KBM-7 (cell line): ENCODE measurements around the gene NINJ2.

Experiments used
- DNase-seq: peaks from one replicate; pipeline ENCODE4 v3.0.0-alpha.2; 2015
- in situ Hi-C: fragments of 300-500 bp; cut with MboI; formaldehyde crosslinking; loops from 2 replicates; pipeline ENCODE4 v1.14.3; 2020; ENCODE audit warnings: low sequenced_read_pairs, low pct_unique_long_range_greater_than_20kb, mixed read lengths

NINJ2 gene

DNA sequence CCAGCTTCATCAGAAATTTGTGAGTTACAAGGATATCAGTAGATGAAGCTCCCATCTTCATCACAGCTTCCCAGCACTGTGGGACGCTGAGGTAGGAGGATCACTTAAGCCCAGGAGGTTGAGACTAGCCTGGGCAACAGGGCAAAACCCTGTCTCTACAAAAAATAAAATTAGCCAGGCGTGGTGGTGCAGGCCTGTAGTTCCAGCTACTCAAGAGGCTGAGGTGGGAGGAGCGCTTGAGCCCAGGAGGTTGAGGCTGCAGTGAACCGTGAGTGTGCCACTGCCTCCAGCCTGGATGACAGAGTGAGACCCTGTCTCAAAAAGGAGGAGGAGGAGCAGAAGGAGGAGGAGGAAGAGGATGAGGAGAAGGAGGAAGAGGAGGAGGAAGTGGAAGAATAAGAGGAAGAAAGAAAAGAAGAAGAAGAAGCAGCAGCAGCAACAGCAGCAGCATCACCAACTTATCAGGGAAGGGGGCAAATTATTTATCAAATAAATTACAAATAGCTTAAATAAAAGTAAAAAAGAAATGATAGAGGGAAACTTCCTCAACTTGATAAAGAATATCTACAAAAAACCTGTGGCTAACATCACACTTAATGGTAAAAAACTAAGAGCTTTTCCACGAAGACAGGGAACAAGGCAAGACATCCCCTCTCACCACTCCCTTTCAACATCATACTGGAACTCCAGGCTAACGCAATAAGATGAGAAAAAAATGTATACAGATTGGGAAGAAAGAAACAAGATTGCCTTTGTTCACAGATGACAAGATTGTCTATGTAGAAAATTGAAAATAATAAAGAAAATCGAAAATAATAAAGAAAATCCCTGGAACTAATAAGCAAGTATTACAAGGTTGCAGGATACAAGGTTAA is 69.6 kb downstream of the NINJ2 start:
- in situ Hi-C loops: no loop called here
- DNase-seq: no peak

DNA sequence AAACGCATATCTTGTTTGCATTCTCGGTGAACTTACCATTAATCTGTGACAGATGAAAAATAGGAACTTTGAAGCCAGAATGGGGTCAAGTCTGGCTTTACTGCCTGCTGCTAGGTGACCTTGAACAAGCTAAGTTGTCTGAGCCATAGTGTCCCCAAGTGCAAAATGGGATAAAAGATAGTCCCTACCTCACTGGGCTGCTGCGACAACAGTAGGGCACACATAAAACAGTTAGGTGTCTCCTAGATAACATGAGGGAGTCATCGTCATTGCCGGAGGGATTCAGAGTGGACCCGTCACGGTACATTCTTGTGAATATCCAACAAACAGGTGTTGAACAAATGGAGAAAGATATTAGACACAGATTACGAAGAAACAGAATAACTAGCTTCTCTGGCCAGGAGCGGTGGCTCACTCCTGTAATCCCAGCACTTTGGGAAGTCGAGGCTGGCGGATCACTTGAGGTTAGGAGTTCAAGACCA is 71.2 kb downstream of the NINJ2 start:
- in situ Hi-C loops: no loop called here
- DNase-seq: no peak

GRCh38 chr12:591167-592023 is 71.8 kb downstream of the NINJ2 start:
- in situ Hi-C loops: no loop called here
- peak; percentile 38 for DNase-seq

- DNase-seq: no peak
- in situ Hi-C loops: no loop called here
Measured at GRCh38 chr12:590206-590750, 73.0 kb downstream of the NINJ2 start.

DNA sequence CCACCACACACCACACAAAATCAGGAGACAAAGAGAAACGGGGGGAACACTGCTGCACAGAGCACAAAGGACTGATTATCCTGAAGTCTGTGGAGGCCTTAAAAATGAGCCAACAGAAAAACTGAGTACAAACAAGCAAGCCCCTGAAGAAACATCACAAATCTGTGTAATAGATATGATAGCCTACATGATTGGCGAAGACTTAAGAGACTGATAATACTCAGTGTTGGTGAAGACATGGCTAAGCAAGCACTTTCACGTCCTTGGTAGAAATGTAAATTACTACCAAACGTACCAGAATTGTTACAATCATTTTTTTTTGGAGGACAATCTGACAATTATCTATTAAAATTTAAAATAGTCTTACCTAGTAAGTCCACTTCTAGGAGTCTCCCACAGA is 74.6 kb downstream of the NINJ2 start:
- in situ Hi-C loops: no loop called here
- no peak for DNase-seq

GRCh38 chr12:588024-588322 is 75.3 kb downstream of the NINJ2 start:
- in situ Hi-C loops: no loop called here
- no peak for DNase-seq

- in situ Hi-C loops: no loop called here
- DNase-seq: no peak
Measured at GRCh38 chr12:587132-588023, 75.9 kb downstream of the NINJ2 start.

DNA sequence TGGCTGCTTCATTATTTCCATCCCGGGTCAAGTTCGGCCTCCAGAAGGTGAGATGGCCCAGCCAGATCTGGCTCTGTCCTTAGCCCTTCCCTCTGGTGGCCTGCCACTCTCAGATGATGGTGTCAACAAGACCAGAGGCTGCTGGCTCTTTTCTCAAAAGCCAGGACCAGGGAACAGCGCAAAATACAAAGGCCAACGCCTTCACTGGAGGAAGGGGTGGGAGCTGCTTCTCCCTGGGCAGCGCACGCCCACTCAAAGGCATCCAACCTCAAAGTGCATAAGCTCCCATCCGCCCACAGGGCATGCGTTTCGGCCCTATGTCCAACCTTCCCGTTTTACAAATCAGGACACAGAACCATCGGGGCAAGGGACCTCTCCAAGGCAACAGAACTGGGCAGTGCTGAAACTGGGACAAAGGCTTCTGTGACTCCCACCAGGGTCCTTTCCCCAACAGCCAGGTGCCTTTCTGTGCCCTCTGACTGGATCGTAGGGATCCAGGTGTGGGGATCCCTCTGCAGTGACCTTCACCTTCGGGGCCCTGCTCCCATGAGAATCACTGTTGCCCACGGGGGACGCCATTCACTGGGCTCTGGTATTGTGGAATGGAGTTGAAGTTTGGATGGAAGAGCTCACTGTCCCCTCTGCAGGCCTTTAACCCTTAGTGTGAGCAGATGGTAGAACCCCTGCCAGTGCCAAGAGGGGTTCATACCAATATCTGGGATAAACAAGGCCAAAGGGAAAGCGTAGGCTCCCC is 76.8 kb downstream of the NINJ2 start:
- in situ Hi-C loops: no loop called here

DNA sequence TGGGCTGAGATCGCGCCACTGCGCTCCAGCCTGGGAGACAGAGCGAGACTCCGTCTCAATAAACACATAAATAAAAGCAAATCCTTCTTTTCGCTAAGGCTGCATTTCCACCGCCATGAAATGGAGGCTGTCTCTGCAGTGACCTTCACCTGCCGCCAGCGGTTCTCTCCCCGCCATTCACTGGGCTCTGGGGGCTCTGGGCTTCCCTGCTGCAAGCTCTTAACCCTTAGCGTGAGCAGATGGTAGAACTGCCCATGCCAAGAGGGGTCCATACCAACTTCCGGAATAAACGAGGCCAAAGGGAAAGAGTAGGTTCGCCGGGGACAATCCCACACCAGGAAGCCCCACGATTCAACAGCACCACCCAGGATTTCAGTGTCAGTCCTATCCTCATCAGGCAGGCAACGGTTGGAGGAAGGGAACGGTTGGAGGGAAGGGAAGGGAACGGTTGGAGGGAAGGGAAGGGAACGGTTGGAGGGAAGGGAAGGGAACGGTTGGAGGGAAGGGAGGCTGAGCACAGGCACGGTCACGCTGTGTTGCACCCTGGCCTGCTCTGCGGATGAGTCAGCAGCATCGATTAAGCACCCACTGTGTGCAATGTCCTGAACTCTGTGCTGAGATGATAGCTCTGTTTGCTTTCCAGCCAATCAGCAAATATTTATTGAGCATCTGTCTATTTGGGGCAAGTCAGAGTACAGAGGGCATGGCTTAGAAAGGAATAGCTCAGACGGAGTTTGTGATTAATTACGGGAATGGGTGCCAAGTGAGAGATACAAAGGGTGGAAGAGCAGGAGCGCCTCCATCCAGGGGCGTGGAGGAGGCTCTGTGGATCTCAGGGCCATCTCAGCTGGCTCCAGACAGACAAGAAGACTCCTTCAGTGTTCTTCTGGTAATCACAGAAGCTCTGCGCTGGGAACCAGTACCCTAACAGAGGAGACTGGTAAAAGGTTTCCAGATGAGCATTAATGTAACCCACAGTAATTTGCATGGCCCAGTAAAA is 77.9 kb downstream of the NINJ2 start:
- in situ Hi-C loops: no loop called here
- no peak for DNase-seq

More for the DNA sequence above, 76.8 kb downstream of the NINJ2 start:
- no peak for DNase-seq

DNA sequence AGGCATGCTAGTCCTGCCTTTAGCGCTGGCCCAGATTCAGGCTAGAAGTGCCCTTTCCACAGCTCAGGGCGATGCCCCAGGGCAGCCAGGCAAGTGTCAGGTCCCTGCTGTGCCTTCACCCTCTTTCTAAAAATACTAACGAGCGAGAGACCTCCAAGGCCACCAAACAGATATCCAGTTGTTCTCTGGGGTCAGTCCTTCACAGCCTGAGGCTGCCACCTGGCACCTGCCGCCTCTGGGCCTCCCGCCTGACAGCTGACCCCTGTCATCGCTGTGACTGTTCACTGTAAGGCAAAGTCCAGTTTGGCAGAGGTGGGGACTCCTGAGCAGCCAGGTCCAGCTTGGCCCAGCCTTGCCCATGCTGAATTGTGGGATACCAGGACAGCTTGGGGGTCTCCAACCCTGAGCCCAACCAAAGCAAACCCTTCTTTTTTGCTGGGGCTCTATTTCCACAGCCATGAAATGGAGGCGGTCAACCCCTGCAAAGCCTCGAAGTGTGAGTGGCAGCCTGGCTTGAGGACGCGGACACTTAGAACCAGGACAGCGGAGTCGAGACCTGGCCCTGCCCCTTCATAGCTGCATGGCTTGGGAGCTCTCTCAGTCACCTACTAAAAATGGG is 79.9 kb downstream of the NINJ2 start:
- in situ Hi-C loops: no loop called here

DNA sequence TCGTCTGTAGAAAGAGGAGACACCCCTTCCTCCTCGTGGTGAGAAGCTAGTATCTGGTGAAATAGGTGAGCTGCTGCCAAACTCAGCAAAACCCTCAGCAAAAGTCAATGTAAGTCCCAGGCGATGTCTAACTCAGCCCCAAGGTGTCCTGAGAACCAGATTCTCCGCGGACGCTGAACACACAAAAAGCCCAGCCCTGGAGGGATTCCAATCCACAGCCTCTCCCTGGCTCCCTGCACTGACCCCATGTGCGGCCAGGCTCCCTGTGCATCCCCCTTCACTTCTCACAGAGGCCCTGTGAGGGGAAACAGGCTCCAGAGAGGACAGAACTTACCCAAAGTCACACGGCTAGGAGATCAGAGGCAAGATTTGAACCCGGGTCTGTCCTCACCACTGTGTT is 81.5 kb downstream of the NINJ2 start:
- in situ Hi-C loops: no loop called here
- no peak for DNase-seq

More for the DNA sequence above, 79.9 kb downstream of the NINJ2 start:
- DNase-seq: no peak

DNA sequence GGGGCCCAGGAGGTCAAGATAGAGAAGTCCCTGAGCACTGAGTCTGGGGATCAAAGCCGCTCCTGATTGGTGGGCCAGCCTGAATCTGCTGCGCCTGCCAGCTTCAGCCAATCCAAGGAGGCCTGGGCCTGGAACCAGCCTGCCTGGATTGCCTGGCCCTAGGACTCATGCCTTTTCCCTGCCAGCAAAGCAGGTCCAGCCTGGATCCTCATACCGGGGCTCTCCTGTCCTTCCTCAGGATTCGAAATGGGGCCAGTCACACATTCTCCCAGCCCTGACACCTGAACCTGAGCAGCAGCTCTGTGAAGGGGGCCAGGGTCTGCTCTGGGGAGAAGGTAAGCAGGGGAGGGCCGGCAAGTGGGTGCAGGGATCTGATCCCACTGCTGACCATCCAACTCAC is 81.9 kb downstream of the NINJ2 start:
- in situ Hi-C loops: no loop called here
- DNase-seq: no peak

DNA sequence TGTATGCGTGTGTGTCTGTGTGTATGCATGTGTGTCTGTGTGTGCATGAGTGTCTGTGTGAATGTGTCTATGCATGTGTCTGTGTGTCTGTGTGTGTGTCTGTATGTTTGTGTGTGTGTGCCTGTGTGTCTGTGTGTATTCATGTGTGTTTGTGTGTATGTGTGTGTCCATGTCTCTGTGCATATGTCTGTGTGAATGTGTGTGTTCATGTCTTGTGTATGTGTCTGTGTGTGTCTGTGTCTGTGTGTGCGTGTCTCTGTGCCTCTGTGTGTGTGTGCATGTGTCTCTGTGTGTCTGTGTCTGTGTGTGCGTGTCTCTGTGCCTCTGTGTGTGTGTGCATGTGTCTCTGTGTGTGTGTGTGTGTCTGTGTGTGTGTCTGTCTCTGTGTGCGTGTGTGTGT is 82.4 kb downstream of the NINJ2 start:
- no peak for DNase-seq
- in situ Hi-C loops: no loop called here

- in situ Hi-C loops: no loop called here
- DNase-seq: no peak
Measured at GRCh38 chr12:579420-580110, 83.7 kb downstream of the NINJ2 start.

DNA sequence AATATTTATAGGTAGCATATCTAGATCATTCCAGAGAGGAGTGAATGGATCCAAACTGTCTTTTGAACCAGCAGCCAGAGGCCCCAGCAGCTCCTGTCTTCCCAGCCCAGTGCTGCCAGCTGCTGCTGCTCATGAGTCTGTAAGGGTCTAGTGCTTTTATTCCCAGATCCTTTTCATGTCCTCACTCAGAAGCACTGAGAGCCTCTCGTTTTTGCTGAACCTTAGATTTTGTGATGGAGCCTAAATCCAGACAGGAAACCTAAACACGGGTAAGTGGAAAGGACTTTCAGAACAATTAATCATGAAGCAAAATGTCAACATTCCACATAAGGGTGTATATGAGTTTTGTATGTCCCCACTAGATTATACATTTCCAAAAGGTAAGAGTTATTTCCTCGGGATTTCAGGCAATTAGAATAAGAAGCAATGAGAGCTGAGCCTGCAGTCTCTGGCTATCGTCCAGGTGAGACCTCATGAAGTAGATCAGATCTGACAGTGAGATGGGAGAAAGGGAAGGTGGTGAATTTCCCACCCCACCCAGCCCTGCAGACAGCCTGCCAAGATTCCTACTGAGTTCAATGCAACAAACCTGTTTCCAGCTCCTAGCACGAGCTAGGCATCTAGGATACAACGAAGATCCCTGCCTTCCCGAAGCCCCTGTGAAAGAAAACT is 84.4 kb downstream of the NINJ2 start:
- in situ Hi-C loops: no loop called here
- DNase-seq: no peak
